HepG2 (cell line): ENCODE results near the gene HHATL. TPM values are rescaled to one million over a fixed set of nuclear protein-coding genes. Genes with fewer than 3 reads are reported as not detected.

ENCODE experiments used
- CSRNP1 ChIP-seq: sonication (generic); formaldehyde crosslinking; IDR thresholded peaks from 2 replicates; pipeline ENCODE4 v1.8.1; 2023; ENCODE audit warnings: mild to moderate bottlenecking, missing genetic modification reagents
- ETV5 ChIP-seq: IDR thresholded peaks from 2 replicates; pipeline ENCODE4 v1.6.1; 2018; ENCODE audit warnings: missing biosample characterization, missing genetic modification reagents, inconsistent platforms, borderline replicate concordance
- ISL2 ChIP-seq: sonication (generic); formaldehyde crosslinking; IDR thresholded peaks from 2 replicates; pipeline ENCODE4 v1.5.0; 2020; ENCODE audit warnings: missing genetic modification reagents
- JUN ChIP-seq: sonication (generic); formaldehyde crosslinking; IDR thresholded peaks from 2 replicates; pipeline ENCODE4 v1.4.0; 2020; ENCODE audit warnings: mild to moderate bottlenecking, missing genetic modification reagents
- KAT2B ChIP-seq: fragments of 150-350 bp; IDR thresholded peaks from 2 replicates; pipeline ENCODE4 v1.6.1; 2014; ENCODE audit warnings: low read depth, low read length, borderline replicate concordance
- KLF11 ChIP-seq: IDR thresholded peaks from 2 replicates; pipeline ENCODE4 v1.6.1; 2016; ENCODE audit warnings: missing compliant biosample characterization
- NR2F2 ChIP-seq: IDR thresholded peaks from 2 replicates; pipeline ENCODE4 v1.6.1; 2012; ENCODE audit warnings: low read depth, inconsistent platforms, borderline replicate concordance
- POLR2G ChIP-seq: fragments of 200-400 bp; formaldehyde crosslinking; IDR thresholded peaks from 2 replicates; pipeline ENCODE4 v1.6.1; 2018; ENCODE audit warnings: mild to moderate bottlenecking, low read depth, low read length, moderate library complexity
- SALL2 ChIP-seq: sonication (generic); formaldehyde crosslinking; IDR thresholded peaks from 2 replicates; pipeline ENCODE4 v1.8.1; 2023; ENCODE audit warnings: mild to moderate bottlenecking, missing genetic modification reagents, inconsistent platforms
- ZBTB37 ChIP-seq: sonication (generic); formaldehyde crosslinking; IDR thresholded peaks from 2 replicates; pipeline ENCODE4 v1.4.0; 2020; ENCODE audit warnings: mild to moderate bottlenecking, missing genetic modification reagents
- ZBTB39 ChIP-seq: sonication (generic); formaldehyde crosslinking; IDR thresholded peaks from 2 replicates; pipeline ENCODE4 v1.5.0; 2020; ENCODE audit warnings: missing genetic modification reagents
- ZBTB7B ChIP-seq: sonication (generic); formaldehyde crosslinking; IDR thresholded peaks from 2 replicates; pipeline ENCODE4 v1.4.0; 2020; ENCODE audit warnings: missing genetic modification reagents
- ZNF138 ChIP-seq: sonication (generic); formaldehyde crosslinking; IDR thresholded peaks from 2 replicates; pipeline ENCODE4 v1.5.0; 2020; ENCODE audit warnings: mild to moderate bottlenecking, low read depth, missing genetic modification reagents
- ZNF230 ChIP-seq: sonication (generic); formaldehyde crosslinking; IDR thresholded peaks from 2 replicates; pipeline ENCODE4 v1.4.0; 2020; ENCODE audit warnings: mild to moderate bottlenecking, missing genetic modification reagents
- ZNF263 ChIP-seq: sonication (generic); formaldehyde crosslinking; IDR thresholded peaks from 2 replicates; pipeline ENCODE4 v1.4.0; 2020; ENCODE audit warnings: missing genetic modification reagents
- ZNF646 ChIP-seq: sonication (generic); formaldehyde crosslinking; IDR thresholded peaks from 2 replicates; pipeline ENCODE4 v1.9.0; 2021; ENCODE audit warnings: mild to moderate bottlenecking, missing genetic modification reagents
- ZNF652 ChIP-seq: IDR thresholded peaks from 2 replicates; pipeline ENCODE4 v1.6.1; 2016; ENCODE audit warnings: low read depth, borderline replicate concordance
- polyA plus RNA-seq, 8 experiments: library from polyadenylated mRNA; depleted of rRNA in 3 of 8; stranded (reverse) in 7 of 8; unstranded in 1 of 8; fragments of >200 nt; fragmentation: Illumina TruSeq in 4 of 8; extraction: Trizol in 4 of 8; gene quantifications; 2 replicates each; pipeline versions ENCODE4 v1.2.1 to v1.2.3, GENCODE V29; 2011 to 2016; ENCODE audit warnings: low read depth in 4 of 8, missing spikeins in 1 of 8, mixed read lengths in 1 of 8; ENCODE audit not compliant: insufficient read depth in 1 of 8
- total RNA-seq, 5 experiments: library from RNA; depleted of rRNA; stranded (reverse); fragments of >200 nt; fragmentation: Illumina TruSeq; extraction: Trizol; gene quantifications; 2 replicates each; pipeline ENCODE4 v1.2.3, GENCODE V29; 2016; ENCODE audit warnings: low read depth in 1 of 5

Gene HHATL
- total and polyA plus RNA-seq, 2 of the 13 experiments (the other 11 are each of a cell fraction or from before 2014, with no cell fraction given), result 0.26 TPM; not detected in 1

- TF ChIP-seq ZNF646 (CRISPR knock-in tag) (no peak), ISL2 (CRISPR knock-in tag) (peak; percentile 81), KLF11 (CRISPR knock-in tag) (peak; percentile 50; the same call in 1 of the 2 replicates), ZBTB37 (CRISPR knock-in tag) (no peak), ZNF263 (CRISPR knock-in tag) (peak; percentile 18; the same call in 1 of the 2 replicates), ZNF230 (CRISPR knock-in tag) (peak; percentile 76; the same call in 1 of the 2 replicates), ZBTB39 (CRISPR knock-in tag) (peak; percentile 2; the same call in 1 of the 2 replicates), ZNF652 (CRISPR knock-in tag) (no peak), JUN (CRISPR knock-in tag) (no peak; the same call in 1 of the 2 replicates), CSRNP1 (CRISPR knock-in tag) (peak; percentile 81), ZNF138 (0 out of 2 replicates have a peak, but pooled peaks have one; percentile 54), NR2F2 (peak; percentile 54; the same call in 1 of the 2 replicates), ZBTB7B (CRISPR knock-in tag) (peak; percentile 88), SALL2 (CRISPR knock-in tag) (no peak; the same call in 1 of the 2 replicates), POLR2G (peak; percentile 62), KAT2B (no peak), ETV5 (CRISPR knock-in tag) (peak; percentile 7; the same call in 1 of the 2 replicates)
Measured at GRCh38 chr3:42732196-42732828, 29.7 kb upstream of the HHATL start (continued).
